HUES6 (cell line): ENCODE measurements around the gene NELL2.

Experiments used
- H3K27ac ChIP-seq: 2 replicates; pipeline ENCODE4 v1.7.0; 2013; ENCODE audit warnings: low read depth, mild to moderate bottlenecking, low read length, inconsistent platforms
- H3K27me3 ChIP-seq: 2 replicates; pipeline ENCODE4 v1.6.1; 2013; ENCODE audit warnings: low read length; ENCODE audit not compliant: control insufficient read depth, insufficient read depth
- H3K36me3 ChIP-seq: 2 replicates; pipeline ENCODE4 v1.6.1; 2013; ENCODE audit warnings: low read length; ENCODE audit not compliant: control insufficient read depth, insufficient read depth
- H3K4me1 ChIP-seq: 2 replicates; pipeline ENCODE4 v1.6.1; 2013; ENCODE audit warnings: low read length; ENCODE audit not compliant: control insufficient read depth, insufficient read depth
- H3K4me3 ChIP-seq: 2 replicates; pipeline ENCODE4 v1.5.1; 2013; ENCODE audit warnings: low read depth, low read length
- H3K9ac ChIP-seq: one replicate; pipeline ENCODE4 v1.6.1; 2013; ENCODE audit warnings: mild to moderate bottlenecking, low read length
- H3K9me3 ChIP-seq: 2 replicates; pipeline ENCODE4 v1.6.1; 2013; ENCODE audit warnings: low read depth, low read length; ENCODE audit not compliant: control insufficient read depth, insufficient read depth

Gene NELL2

DNA sequence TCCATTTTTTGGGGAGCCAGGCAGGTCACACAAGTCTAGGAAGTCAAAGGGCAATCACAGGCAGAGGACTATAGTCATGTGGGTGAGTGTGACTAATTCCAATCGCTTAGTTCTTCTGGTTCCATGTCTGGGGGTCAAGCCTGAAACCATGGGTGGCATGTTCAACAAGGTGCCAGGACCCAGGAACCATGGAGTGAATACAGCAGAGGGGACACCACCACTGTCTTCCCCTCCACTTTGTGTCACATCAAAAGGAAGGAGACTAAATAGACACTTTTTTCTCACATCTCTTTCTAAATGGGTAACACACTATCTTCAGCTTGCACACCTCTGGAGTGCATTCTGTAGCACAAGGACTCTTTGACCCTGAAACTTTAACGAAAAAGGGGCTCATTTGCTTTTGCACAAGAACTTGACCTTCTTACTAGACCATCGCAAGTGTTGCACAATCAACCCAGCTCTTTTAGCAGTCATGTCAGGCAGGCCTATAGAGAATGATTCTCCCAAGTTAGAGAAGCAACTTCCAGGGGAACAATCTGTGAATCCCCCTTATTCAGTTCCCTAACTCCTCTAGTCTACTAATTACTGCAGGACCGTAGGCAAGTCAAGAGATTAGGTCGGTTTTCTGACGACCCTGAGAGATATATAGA lies 398.7 kb downstream of the NELL2 start:
- Histone ChIP-seq H3K27ac (no peak overlapping the region), H3K9ac (no peak overlapping the region), H3K27me3 (no peaks in the 10 kb centered on the region), H3K9me3 (peaks cover 57% of the 10 kb centered on the region), H3K36me3 (no peaks in the 10 kb centered on the region), H3K4me1 (no peaks in the 10 kb centered on the region), H3K4me3 (no peak overlapping the region)

DNA sequence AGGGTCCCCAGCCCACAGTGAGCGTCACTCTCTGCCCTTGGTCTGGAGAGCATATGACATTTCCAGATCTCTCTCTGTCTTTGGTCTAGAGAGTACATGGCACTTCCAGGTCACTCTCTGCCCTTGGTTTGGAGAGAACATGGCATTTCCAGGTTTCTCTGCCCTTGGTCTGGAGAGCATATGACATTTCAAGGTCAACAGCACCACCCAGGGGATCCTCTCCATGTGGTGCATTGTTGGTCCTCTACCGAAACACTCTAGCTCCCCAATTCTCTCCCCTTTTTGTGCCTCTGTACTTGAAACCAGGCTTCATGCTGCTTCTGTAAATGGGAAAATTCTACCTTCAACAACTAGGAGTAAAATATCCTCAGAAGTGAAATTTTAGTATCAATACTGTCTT lies 399.4 kb downstream of the NELL2 start:
- no peaks in the 10 kb centered on the region for H3K36me3 ChIP-seq
- H3K9me3 ChIP-seq: peaks cover 51% of the 10 kb centered on the region
- no peaks in the 10 kb centered on the region for H3K4me1 ChIP-seq
- no peak overlapping the region for H3K4me3 ChIP-seq
- no peaks in the 10 kb centered on the region for H3K27me3 ChIP-seq
- H3K9ac ChIP-seq: no peak overlapping the region
- H3K27ac ChIP-seq: no peak overlapping the region

DNA sequence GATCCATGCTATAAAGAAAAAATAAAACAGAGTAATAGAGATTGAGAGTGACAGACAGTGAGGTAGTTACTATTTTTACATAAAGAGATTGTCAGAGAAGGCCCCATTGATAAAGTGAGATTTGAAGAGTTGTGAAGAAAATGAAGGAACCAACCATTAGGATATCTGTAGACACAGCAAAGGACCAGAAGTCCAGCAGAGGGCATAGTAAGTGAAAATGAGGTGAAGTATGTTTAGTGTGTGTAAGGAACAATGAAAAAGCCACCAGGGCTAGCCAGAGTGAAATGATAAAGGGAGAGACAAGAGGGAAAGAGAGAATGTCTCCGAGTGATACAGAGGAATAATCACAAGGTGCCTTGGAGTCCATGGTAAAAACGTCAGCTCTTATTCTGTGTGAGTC lies 411.0 kb downstream of the NELL2 start:
- Histone ChIP-seq H3K4me3 (no peak overlapping the region), H3K27me3 (no peaks in the 10 kb centered on the region), H3K27ac (no peak overlapping the region), H3K4me1 (peaks cover 3% of the 10 kb centered on the region; the same call in 1 of the 2 replicates), H3K36me3 (no peaks in the 10 kb centered on the region), H3K9me3 (peaks cover 16% of the 10 kb centered on the region), H3K9ac (no peak overlapping the region)

DNA sequence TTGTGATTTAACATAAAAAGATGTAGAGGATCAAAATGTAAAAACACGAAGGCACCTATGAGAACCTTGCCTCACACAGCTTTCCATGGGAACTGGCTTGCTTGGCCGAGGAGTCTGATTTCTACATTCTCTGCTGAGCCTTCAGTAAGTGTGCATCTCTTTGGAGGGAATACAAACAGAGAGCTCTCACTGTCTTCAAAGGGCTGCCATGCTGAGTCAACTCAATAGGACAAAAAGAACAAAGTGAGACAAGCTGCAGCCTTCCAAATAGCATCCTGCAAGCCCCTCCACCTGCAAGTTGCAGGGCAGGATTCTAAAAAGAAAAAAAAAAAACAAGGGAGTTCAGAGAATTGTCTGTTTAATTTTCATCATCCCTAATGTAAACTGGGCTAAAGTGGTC lies 411.9 kb downstream of the NELL2 start:
- Histone ChIP-seq H3K9me3 (peaks cover 16% of the 10 kb centered on the region), H3K4me1 (peaks cover 3% of the 10 kb centered on the region; the same call in 1 of the 2 replicates), H3K9ac (no peak overlapping the region), H3K27ac (no peak overlapping the region), H3K27me3 (no peaks in the 10 kb centered on the region), H3K36me3 (no peaks in the 10 kb centered on the region), H3K4me3 (no peak overlapping the region)

DNA sequence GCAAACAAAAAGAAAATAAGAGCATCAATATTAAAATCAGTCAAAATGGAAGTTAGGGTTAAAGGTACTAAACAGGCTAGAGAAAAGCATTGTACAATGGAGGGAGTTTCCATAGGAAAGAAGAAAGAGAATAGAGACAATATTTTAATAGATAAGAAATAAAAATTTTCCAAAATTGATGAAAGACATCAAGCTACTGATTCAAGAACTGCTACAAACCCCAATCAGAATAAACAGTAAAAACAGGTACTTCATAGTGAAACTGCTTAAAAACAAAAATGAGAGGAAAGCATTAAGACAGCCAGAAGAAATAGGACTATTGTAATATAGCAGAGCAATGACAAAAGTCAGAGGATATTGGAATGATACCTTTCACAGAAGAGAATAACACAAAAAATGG lies 413.4 kb downstream of the NELL2 start:
- no peak overlapping the region for H3K27ac ChIP-seq
- H3K36me3 ChIP-seq: no peaks in the 10 kb centered on the region
- peaks cover 4% of the 10 kb centered on the region; the same call in 1 of the 2 replicates for H3K4me1 ChIP-seq
- no peak overlapping the region for H3K9ac ChIP-seq
- H3K4me3 ChIP-seq: no peak overlapping the region
- H3K9me3 ChIP-seq: peaks cover 11% of the 10 kb centered on the region; the same call in 1 of the 2 replicates
- no peaks in the 10 kb centered on the region for H3K27me3 ChIP-seq

DNA sequence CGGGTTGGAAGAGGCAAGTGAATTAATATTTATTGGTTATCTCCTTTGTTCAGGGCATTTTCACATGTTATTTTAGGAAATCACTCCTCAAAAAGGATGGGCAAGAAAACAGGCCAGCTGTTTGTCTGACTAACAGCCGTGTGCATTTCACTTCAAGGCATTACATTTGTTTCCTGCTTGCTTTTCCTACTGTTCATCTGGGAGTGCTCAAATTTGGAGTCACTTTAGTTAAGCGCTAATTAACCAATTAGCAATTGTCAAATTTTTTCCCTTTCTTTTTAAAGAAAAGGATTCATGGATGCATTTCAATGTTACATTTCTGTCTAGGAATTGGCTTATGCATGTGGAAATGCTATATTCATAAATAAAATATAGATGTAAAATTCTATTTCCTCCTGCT lies 415.9 kb downstream of the NELL2 start:
- Histone ChIP-seq H3K27ac (no peak overlapping the region), H3K4me1 (peaks cover 15% of the 10 kb centered on the region), H3K9me3 (no peaks in the 10 kb centered on the region), H3K27me3 (no peaks in the 10 kb centered on the region), H3K36me3 (no peaks in the 10 kb centered on the region), H3K9ac (no peak overlapping the region), H3K4me3 (no peak overlapping the region)

DNA sequence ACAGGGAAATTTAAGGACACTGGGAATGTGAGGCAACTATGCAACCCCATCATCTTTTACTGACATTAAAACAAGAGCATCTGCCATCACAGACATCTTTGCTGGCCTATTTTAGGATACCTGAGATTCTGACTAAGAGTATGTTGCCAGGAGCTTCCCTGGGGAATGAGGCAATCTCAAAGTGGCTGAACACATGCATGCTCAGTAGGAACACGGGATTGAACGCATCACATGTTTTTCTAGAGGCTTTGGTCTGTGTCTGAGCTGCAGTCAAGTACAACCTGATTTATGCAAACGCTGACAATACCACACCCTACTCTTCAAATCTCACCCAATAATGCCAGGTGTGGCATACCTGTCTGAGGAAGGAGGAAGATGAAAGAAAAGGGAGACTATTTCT lies 416.5 kb downstream of the NELL2 start:
- H3K36me3 ChIP-seq: no peaks in the 10 kb centered on the region
- peaks cover 15% of the 10 kb centered on the region for H3K4me1 ChIP-seq
- H3K4me3 ChIP-seq: no peak overlapping the region
- H3K9me3 ChIP-seq: no peaks in the 10 kb centered on the region
- no peaks in the 10 kb centered on the region for H3K27me3 ChIP-seq
- no peak overlapping the region for H3K9ac ChIP-seq
- H3K27ac ChIP-seq: no peak overlapping the region
